Thyroid gland (tissue), 4 donors: Measurements from ENCODE around the gene MKRN2OS. TPM values are rescaled to one million over a fixed set of nuclear protein-coding genes. Genes with fewer than 3 reads are reported as not detected.

Experiments used
- DNase-seq, 2 donors: peaks; one replicate each; pipeline ENCODE4 v3.0.0-alpha.2; 2019
- H3K27ac ChIP-seq, 3 donors: fragments of 200-600 bp; sonication (generic); 1 replicate in 2 of 3; 2 replicates in 1 of 3; pipeline ENCODE4 v1.5.1; 2016 to 2019; ENCODE audit warnings: mild to moderate bottlenecking in 1 of 3, moderate library complexity in 1 of 3
- H3K27me3 ChIP-seq: fragments of 200-600 bp; sonication (generic); one replicate; pipeline ENCODE4 v1.5.1; 2019
- H3K36me3 ChIP-seq, 2 donors: fragments of 200-600 bp; sonication (generic); one replicate each; pipeline ENCODE4 v1.5.1; 2016 to 2019
- H3K4me1 ChIP-seq, 2 donors: fragments of 200-600 bp; sonication (generic); one replicate each; pipeline ENCODE4 v1.5.1; 2017 to 2019
- H3K4me3 ChIP-seq, 3 donors: fragments of 200-600 bp; sonication (generic); replicated peaks in 1 of 3; 1 replicate in 2 of 3; 2 replicates in 1 of 3; pipeline ENCODE4 v1.5.1; 2016; ENCODE audit warnings: mild to moderate bottlenecking in 1 of 3
- H3K9me3 ChIP-seq: fragments of 200-600 bp; sonication (generic); one replicate; pipeline ENCODE4 v1.5.1; 2017
- POLR2A ChIP-seq, 2 donors: fragments of 450-650 bp; IDR thresholded peaks; one replicate each; pipeline ENCODE4 v1.6.1; 2017; ENCODE audit warnings: antibody characterized with exemption in 2 of 2, mild to moderate bottlenecking in 2 of 2, moderate library complexity in 1 of 2
- WGBS, 2 donors: methylation state at CpG; one replicate each; pipeline ENCODE4 v1.1.5; 2017; 5-methylcytosine and 5-hydroxymethylcytosine counted together
- intact Hi-C: fragments of 100-400 bp; cut with DNase I; formaldehyde crosslinking; loops from one replicate; pipeline ENCODE4 v1.15.1; 2023
- total RNA-seq, 4 donors: library from RNA; depleted of rRNA; stranded (reverse); fragments of >200 nt; gene quantifications; one replicate each; pipeline ENCODE4 v1.2.3, GENCODE V29; 2016
- TF ChIP-seq, protein P1 (sequence below), 6 experiments: fragments of 200-600 bp in 3 of 6; fragments of 450-650 bp in 3 of 6; sonication (generic) in 3 of 6; IDR thresholded peaks; one replicate each; pipeline ENCODE4 v1.5.1; 2016 to 2019; ENCODE audit warnings: antibody characterized with exemption in 6 of 6, mild to moderate bottlenecking in 2 of 6, inconsistent platforms in 1 of 6, moderate library complexity in 1 of 6

MKRN2OS gene
- total RNA-seq, 4 donors from 2014 or later = not detected

DNA sequence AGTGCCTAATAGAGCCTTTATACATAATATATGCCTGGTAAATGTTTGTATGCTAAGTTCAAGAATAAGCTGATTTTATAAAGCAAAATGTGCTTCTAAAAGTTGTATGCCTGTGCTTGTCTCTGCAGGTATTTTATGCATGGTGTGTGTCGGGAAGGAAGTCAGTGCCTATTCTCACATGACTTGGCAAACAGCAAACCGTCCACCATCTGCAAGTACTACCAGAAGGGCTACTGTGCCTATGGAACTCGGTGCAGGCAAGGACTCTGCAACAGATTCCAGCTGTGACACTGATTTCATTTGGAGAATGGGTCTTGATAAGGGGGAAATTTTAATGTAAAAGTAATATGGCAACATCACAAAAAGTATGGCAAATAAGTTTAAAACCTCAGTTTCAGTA lies 23.4 kb upstream of the MKRN2OS start:
- Histone ChIP-seq H3K27ac (peak overlapping the region in 1 of 3 donors; percentile 10), H3K27me3 (no peaks in the 10 kb centered on the region), H3K4me1 (peaks cover 18 to 20% of the 10 kb centered on the region in 2 donors), H3K4me3 (no peak overlapping the region), H3K9me3 (no peaks in the 10 kb centered on the region), H3K36me3 (peaks cover 38 to 42% of the 10 kb centered on the region in 2 donors)
- DNase-seq = no peak
- TF ChIP-seq POLR2A (IDR thresholded peaks at IDR 0.05) = no peak
- TF ChIP-seq, protein P1, sequence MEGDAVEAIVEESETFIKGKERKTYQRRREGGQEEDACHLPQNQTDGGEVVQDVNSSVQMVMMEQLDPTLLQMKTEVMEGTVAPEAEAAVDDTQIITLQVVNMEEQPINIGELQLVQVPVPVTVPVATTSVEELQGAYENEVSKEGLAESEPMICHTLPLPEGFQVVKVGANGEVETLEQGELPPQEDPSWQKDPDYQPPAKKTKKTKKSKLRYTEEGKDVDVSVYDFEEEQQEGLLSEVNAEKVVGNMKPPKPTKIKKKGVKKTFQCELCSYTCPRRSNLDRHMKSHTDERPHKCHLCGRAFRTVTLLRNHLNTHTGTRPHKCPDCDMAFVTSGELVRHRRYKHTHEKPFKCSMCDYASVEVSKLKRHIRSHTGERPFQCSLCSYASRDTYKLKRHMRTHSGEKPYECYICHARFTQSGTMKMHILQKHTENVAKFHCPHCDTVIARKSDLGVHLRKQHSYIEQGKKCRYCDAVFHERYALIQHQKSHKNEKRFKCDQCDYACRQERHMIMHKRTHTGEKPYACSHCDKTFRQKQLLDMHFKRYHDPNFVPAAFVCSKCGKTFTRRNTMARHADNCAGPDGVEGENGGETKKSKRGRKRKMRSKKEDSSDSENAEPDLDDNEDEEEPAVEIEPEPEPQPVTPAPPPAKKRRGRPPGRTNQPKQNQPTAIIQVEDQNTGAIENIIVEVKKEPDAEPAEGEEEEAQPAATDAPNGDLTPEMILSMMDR (IDR thresholded peaks at IDR 0.05) = no peak
- intact Hi-C loops = loop anchor here (10.0 kb wide), 1 partner anchor 76 kb away; no protein-coding TSS in a partner anchor
- WGBS, 2 donors = 60 to 74% methylated on average over 3 of the region's 3 CpGs

DNA sequence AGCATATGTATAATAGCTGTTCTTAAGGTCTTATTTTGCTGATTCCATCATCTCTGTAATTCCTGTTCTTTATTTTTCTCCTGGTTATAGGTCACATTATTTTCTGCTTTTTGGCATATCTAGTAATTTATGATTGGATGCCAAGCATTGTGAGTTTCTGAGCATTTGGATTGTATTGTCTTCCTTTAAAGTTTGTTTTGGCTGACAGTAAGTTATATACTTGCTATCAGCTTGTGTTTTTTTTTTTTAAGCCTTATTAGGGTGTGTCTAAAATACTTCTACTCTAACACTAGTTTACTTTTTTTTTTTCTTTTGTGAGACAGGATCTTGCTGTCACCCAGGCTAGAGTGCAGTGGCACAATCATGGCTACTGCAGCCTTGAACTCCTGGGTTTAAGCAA lies 21.7 kb upstream of the MKRN2OS start:
- intact Hi-C loops = loop anchor here (10.0 kb wide), 1 partner anchor 78 kb away; no protein-coding TSS in a partner anchor
- peaks cover 20 to 25% of the 10 kb centered on the region in 2 donors for H3K36me3 ChIP-seq
- DNase-seq = no peak

DNA sequence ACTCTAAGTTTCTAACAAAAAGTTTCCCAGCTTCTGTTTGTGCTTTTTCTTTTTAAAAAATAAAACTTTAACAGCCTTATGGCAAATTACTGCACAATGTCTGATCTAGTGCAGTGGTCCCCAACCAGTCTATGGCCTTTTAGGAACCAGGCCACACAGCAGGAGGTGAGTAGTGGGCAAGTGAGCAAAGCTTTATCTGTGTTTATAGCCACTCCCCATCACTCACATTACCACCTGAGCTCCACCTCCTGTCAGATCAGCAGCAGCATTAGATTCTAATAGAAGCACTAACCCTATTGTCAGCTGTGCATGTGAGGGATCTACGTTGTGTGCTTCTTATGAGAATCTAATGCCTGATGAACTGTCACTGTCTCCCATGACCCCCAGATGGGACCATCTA lies 17.2 kb upstream of the MKRN2OS start:
- H3K27ac ChIP-seq = peak overlapping the region in 2 of 3 donors; percentile 41 to 62

More for the DNA sequence above, 21.7 kb upstream of the MKRN2OS start:
- H3K9me3 ChIP-seq = no peaks in the 10 kb centered on the region
- no peak overlapping the region for H3K27ac ChIP-seq
- no peaks in the 10 kb centered on the region for H3K27me3 ChIP-seq
- no peak overlapping the region for H3K4me3 ChIP-seq
- TF ChIP-seq, protein P1 (IDR thresholded peaks at IDR 0.05) = no peak
- TF ChIP-seq POLR2A (IDR thresholded peaks at IDR 0.05) = no peak
- H3K4me1 ChIP-seq = peaks cover 25 to 30% of the 10 kb centered on the region in 2 donors

DNA sequence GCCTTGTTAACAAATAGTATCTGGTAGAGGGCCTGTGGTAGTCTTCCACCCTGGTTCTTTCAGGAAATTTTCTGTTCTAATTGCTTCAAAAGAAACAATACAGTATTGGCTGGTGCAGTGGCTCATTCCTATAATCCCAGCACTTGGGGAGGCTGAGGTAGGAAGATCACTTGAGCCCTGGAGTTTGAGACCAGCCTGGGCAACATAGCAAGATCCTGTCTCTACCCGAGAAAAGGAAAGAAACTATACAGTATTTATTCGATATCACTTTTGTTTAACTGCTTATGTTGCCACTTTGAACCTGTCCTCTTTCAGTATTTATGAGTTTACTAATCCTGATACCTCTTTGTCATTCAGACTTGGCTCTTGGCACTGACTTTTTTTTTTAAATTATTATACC lies 16.1 kb upstream of the MKRN2OS start:
- WGBS, 2 donors = 93 to 98% methylated on average over 2 of the region's 2 CpGs
- no peaks in the 10 kb centered on the region for H3K9me3 ChIP-seq
- H3K27ac ChIP-seq = peak overlapping the region in 1 of 3 donors; percentile 1
- no peaks in the 10 kb centered on the region for H3K27me3 ChIP-seq
- no peaks in the 10 kb centered on the region for H3K36me3 ChIP-seq
- TF ChIP-seq, protein P1 (IDR thresholded peaks at IDR 0.05) = no peak
- no peak for TF ChIP-seq POLR2A (IDR thresholded peaks at IDR 0.05)
- intact Hi-C loops = loop anchor here (10.0 kb wide), 1 partner anchor 83 kb away; no protein-coding TSS in a partner anchor
- DNase-seq = no peak
- peaks cover 48 to 55% of the 10 kb centered on the region in 2 donors for H3K4me1 ChIP-seq
- no peak overlapping the region for H3K4me3 ChIP-seq

More for the DNA sequence above, 17.2 kb upstream of the MKRN2OS start:
- Histone ChIP-seq H3K27me3 (no peaks in the 10 kb centered on the region), H3K4me3 (no peak overlapping the region), H3K4me1 (peaks cover 48 to 55% of the 10 kb centered on the region in 2 donors), H3K36me3 (no peaks in the 10 kb centered on the region), H3K9me3 (no peaks in the 10 kb centered on the region)
- WGBS, 2 donors = 62 to 79% methylated on average over 1 of the region's 1 CpG
- intact Hi-C loops = loop anchor here (10.0 kb wide), 1 partner anchor 82 kb away; no protein-coding TSS in a partner anchor
- DNase-seq = no peak
- TF ChIP-seq, protein P1 (IDR thresholded peaks at IDR 0.05) = no peak

DNA sequence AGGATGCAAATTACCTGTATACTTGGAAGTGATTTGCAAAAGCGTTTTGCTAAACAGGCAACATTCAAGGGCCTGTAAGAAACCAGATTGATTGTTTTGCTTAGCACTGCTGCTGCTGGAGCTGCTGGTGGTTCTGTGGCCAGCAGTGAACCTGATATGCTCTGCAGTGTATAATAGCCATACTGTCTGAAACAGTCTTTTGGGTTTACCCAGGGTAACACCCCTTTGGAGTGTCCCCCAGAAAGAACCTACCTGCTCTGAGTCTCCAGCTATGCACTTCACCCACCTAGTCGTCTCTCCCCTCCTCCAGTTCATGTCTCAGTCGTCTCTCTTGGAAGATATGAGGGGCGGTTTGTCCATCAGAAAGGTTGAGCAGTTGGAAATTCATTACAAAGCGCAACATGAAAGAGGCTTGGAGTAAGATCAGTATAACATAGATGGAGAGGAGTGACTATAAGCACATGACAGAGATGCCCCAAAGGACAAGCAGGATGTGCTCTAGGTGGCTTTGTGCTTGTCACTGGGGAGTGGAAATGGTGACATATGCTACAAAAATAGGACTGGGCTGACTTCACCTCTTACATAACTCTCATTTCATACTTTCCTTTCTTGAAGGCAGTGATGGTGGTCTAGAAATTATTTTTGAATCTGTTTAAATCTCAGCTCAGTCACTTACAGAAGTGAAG lies 15.3 kb upstream of the MKRN2OS start:
- H3K27ac ChIP-seq = peak overlapping the region in 2 of 3 donors; percentile 1 to 20
- intact Hi-C loops = loop anchor here (10.0 kb wide), 1 partner anchor 84 kb away; no protein-coding TSS in a partner anchor
- no peaks in the 10 kb centered on the region for H3K36me3 ChIP-seq
- no peak for DNase-seq
- no peak overlapping the region for H3K4me3 ChIP-seq
- no peaks in the 10 kb centered on the region for H3K27me3 ChIP-seq
- 72 to 77% methylated on average over 5 of the region's 5 CpGs for WGBS, 2 donors
- TF ChIP-seq POLR2A (IDR thresholded peaks at IDR 0.05) = no peak
- TF ChIP-seq, protein P1 (IDR thresholded peaks at IDR 0.05) = no peak
- H3K4me1 ChIP-seq = peaks cover 46 to 59% of the 10 kb centered on the region in 2 donors
- no peaks in the 10 kb centered on the region for H3K9me3 ChIP-seq
